A204.1 (cell line): Measurements from ENCODE around the gene AUNIP.

Source experiments
- FAIRE-seq: peaks from 2 replicates; lab custom pipeline; 2012; peaks lifted over from hg19 to GRCh38; lab: Jason Lieb, UNC

Gene AUNIP

DNA sequence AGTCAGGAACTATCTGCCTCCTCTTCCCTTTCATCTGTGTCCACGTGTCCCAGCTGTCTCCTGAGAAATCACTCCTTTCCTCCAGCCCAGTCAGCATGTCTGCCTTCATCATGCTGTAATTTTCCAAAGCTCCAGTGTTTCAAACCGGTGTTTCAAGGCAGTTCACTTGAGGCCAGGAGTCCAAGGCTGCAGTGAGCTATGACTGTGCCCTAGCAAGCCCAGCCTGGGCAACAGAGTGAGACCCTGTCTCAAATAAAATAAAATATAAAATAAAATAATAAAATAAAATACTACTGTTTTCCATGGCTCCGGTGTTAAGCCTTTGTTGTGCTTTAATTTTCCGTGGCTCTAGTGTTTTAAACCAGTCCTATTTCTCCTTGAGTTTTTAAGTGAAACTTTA lies 67.1 kb downstream of the AUNIP start:
- FAIRE-seq = no peak

DNA sequence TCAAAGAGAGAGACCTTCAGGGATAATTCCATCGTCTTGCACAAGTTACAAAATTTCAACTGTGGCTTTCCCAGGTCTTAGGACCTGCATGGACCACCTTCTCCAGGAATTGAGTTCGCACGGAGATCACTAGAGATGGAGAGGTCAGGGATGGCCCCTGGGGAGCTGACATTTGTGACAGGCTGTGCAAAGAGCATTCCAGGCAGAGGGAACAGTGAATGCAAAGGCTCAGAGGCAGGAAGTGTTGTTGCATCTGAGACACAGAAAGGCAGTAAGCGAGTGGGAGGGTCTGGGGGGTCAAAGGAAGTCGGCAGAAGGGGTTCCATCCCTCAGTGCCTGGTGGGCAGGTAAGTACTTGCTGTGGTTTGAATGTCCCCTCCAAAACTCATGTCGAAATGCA lies 68.8 kb downstream of the AUNIP start:
- no peak for FAIRE-seq

GRCh38 chr1:25787760-25788166 lies 71.5 kb downstream of the AUNIP start:
- no peak for FAIRE-seq

DNA sequence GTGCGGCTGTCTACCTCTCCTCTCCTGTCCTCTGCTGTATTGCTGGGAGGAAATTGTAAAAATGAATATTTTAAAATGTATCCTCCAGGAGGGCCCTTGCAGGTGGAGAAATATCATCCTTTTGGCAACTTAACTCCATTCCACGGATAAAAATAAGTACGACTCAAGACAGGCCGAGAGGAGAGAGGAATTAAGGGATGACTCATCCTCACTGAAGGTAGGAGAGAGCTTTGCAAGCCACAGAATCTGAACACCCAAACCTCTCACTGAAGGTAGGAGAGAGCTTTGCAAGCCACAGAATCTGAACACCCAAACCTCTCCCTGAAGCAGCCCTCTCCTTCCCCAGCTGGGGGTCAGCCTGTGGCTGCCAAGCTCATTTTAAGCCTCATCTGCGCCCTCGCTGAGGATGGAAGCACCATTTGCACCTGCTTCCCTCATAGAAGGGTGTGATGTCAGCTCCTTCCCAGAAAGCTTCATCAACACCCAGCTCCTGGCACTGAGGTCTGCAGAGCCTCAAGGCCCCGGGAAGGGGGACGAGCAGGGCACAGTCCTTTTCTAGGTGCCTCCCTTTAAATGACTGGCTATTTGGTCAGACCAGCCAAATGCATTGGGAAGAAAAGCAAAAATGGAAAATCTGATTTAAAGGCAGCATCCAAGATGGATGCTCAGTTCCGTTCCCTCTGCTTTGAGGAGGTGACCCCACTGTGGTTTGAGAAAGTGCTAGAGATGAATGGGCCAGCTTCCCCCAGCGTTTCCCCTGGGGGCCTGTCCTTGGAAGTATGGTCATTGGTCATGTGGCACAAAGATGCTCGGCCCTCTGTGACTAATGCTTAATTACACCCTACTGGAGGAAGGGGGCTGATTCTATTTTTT lies 72.1 kb downstream of the AUNIP start:
- no peak for FAIRE-seq

- FAIRE-seq = no peak
Measured at GRCh38 chr1:25785333-25786067, 73.8 kb downstream of the AUNIP start.

- no peak for FAIRE-seq
Measured at GRCh38 chr1:25784575-25785051, 74.6 kb downstream of the AUNIP start.
